HepG2 (cell line): ENCODE results near the gene SSBP4. TPM values are rescaled to one million over a fixed set of nuclear protein-coding genes. Genes with fewer than 3 reads are reported as not detected.

Experiments
- ASH2L ChIP-seq: fragments of 300-600, 200-600 bp; sonication (generic); IDR thresholded peaks from 2 replicates; pipeline ENCODE4 v1.7.0; 2017; ENCODE audit warnings: low read depth, mild to moderate bottlenecking, moderate library complexity, mixed read lengths, low read length; ENCODE audit not compliant: insufficient read length
- GABPB1 ChIP-seq: IDR thresholded peaks from 2 replicates; pipeline ENCODE4 v1.6.1; 2016; ENCODE audit warnings: mild to moderate bottlenecking, missing genetic modification reagents, moderate library complexity, missing compliant biosample characterization
- MED13 ChIP-seq: sonication (generic); formaldehyde crosslinking; IDR thresholded peaks from 2 replicates; pipeline ENCODE4 v1.5.0; 2020; ENCODE audit warnings: missing genetic modification reagents
- MIER3 ChIP-seq: IDR thresholded peaks from 2 replicates; pipeline ENCODE4 v1.6.1; 2016; ENCODE audit warnings: missing compliant biosample characterization, borderline replicate concordance
- NR2F1 ChIP-seq, 2 experiments: fragments of 450-650 bp in 1 of 2; formaldehyde crosslinking in 1 of 2; IDR thresholded peaks; 2 replicates each; pipeline versions ENCODE4 v1.5.0 to v1.6.1; 2016 to 2020; ENCODE audit warnings: mild to moderate bottlenecking in 1 of 2, missing compliant biosample characterization in 1 of 2, missing genetic modification reagents in 1 of 2, moderate library complexity in 1 of 2
- PPARG ChIP-seq: conservative IDR thresholded peaks from 2 replicates; pipeline ENCODE4 v1.6.1; 2016; ENCODE audit warnings: missing biosample characterization, missing genetic modification reagents
- RFXANK ChIP-seq: IDR thresholded peaks from 2 replicates; pipeline ENCODE4 v1.6.1; 2016
- SNAI1 ChIP-seq: sonication (generic); formaldehyde crosslinking; IDR thresholded peaks from 2 replicates; pipeline ENCODE4 v1.5.0; 2020; ENCODE audit warnings: mild to moderate bottlenecking, missing genetic modification reagents, borderline replicate concordance
- SRSF9 ChIP-seq: fragments of 200-400 bp; formaldehyde crosslinking; IDR thresholded peaks from 2 replicates; pipeline ENCODE4 v1.6.1; 2018; ENCODE audit warnings: borderline replicate concordance, mild to moderate bottlenecking, low read depth, low read length; ENCODE audit not compliant: insufficient read depth, poor library complexity, severe bottlenecking
- U2AF1 ChIP-seq: fragments of 200-400 bp; formaldehyde crosslinking; optimal IDR thresholded peaks from 2 replicates; pipeline ENCODE3; 2017; ENCODE audit warnings: mild to moderate bottlenecking, low read depth, low read length
- ZNF556 ChIP-seq: sonication (generic); formaldehyde crosslinking; IDR thresholded peaks from 2 replicates; pipeline ENCODE4 v1.4.0; 2020; ENCODE audit warnings: mild to moderate bottlenecking, missing genetic modification reagents, borderline replicate concordance
- ZNF589 ChIP-seq: sonication (generic); formaldehyde crosslinking; conservative IDR thresholded peaks from 2 replicates; pipeline ENCODE4 v1.8.0; 2022; ENCODE audit warnings: mild to moderate bottlenecking, moderate library complexity, missing genetic modification reagents
- ZNF660 ChIP-seq: sonication (generic); formaldehyde crosslinking; IDR thresholded peaks from 2 replicates; pipeline ENCODE4 v1.5.1; 2020; ENCODE audit warnings: mild to moderate bottlenecking, low read depth, missing genetic modification reagents, borderline replicate concordance
- ZNF781 ChIP-seq: sonication (generic); formaldehyde crosslinking; IDR thresholded peaks from 2 replicates; pipeline ENCODE4 v1.5.1; 2020; ENCODE audit warnings: borderline replicate concordance, mild to moderate bottlenecking, missing genetic modification reagents; ENCODE audit errors: not compliant biosample characterization
- ZSCAN12 ChIP-seq: sonication (generic); formaldehyde crosslinking; IDR thresholded peaks from 2 replicates; pipeline ENCODE4 v1.9.0; 2021; ENCODE audit warnings: mild to moderate bottlenecking, missing genetic modification reagents
- polyA plus RNA-seq, 8 experiments: library from polyadenylated mRNA; depleted of rRNA in 3 of 8; stranded (reverse) in 7 of 8; unstranded in 1 of 8; fragments of >200 nt; fragmentation: Illumina TruSeq in 4 of 8; extraction: Trizol in 4 of 8; gene quantifications; 2 replicates each; pipeline versions ENCODE4 v1.2.1 to v1.2.3, GENCODE V29; 2011 to 2016; ENCODE audit warnings: low read depth in 4 of 8, missing spikeins in 1 of 8, mixed read lengths in 1 of 8; ENCODE audit not compliant: insufficient read depth in 1 of 8
- total RNA-seq, 5 experiments: library from RNA; depleted of rRNA; stranded (reverse); fragments of >200 nt; fragmentation: Illumina TruSeq; extraction: Trizol; gene quantifications; 2 replicates each; pipeline ENCODE4 v1.2.3, GENCODE V29; 2016; ENCODE audit warnings: low read depth in 1 of 5
- TF ChIP-seq, protein P1 (sequence below): IDR thresholded peaks from 2 replicates; pipeline ENCODE4 v1.4.0; 2020; ENCODE audit warnings: mild to moderate bottlenecking, missing genetic modification reagents
- TF ChIP-seq, protein P2 (sequence below): sonication (generic); formaldehyde crosslinking; IDR thresholded peaks from 2 replicates; pipeline ENCODE4 v1.4.0; 2020; ENCODE audit warnings: missing genetic modification reagents, mild to moderate bottlenecking, borderline replicate concordance
- TF ChIP-seq, protein P3 (sequence below): sonication (generic); formaldehyde crosslinking; IDR thresholded peaks from 2 replicates; pipeline ENCODE4 v1.4.0; 2020; ENCODE audit warnings: missing genetic modification reagents, borderline replicate concordance

SSBP4 gene
- total and polyA plus RNA-seq, 2 of the 13 experiments (the other 11 are each of a cell fraction or from before 2014, with no cell fraction given), result 20.8 to 39.5 TPM

DNA sequence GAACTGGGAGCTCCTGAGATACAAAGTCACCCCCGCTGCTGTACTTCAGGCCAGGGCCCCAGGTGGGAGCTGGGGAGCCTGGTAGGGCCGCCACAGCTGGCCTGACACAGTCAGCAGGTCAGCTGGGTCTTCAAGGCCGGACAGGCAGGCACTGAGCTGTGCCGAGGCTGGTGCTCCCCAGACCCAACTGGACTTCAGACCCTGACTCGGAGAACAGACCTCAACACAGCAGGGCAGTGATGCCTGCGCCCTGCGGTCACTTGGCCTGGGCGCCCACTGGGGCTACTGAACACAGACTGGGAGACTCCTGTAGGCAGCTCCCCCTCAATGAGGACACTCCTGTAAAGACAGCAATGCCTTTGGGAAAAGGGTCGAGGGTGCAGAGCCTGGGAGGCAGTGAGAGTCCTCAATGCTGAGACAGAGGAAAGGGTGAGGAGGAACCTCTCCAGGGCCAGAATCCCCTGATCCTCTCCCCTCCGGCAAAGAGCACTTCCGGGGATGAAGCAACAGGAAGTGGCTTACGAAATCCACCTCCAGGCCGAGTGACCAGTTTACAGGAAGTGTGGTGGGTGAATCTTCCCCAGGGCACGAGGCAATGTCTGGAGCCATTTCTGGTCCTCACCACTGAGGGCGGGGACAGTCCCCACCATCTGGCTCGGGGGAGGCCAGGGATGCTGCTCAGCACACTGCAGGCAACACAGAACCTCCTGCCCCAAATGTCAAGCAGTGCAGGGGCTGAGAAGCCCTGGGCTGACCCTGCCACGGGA is 59.5 kb downstream of the SSBP4 start (continued):
- no peak for TF ChIP-seq ZNF781 (CRISPR knock-in tag)
- peak; percentile 76 for TF ChIP-seq ASH2L
- TF ChIP-seq PPARG (CRISPR knock-in tag), result peak; percentile 68
- peak; percentile 79; the same call in 1 of the 2 replicates for TF ChIP-seq ZNF556 (CRISPR knock-in tag)
- no peak for TF ChIP-seq ZSCAN12 (CRISPR knock-in tag)
- TF ChIP-seq GABPB1, result peak; percentile 95
- TF ChIP-seq MIER3 (CRISPR knock-in tag), result peak; percentile 93; the same call in 1 of the 2 replicates
- TF ChIP-seq, protein P1, sequence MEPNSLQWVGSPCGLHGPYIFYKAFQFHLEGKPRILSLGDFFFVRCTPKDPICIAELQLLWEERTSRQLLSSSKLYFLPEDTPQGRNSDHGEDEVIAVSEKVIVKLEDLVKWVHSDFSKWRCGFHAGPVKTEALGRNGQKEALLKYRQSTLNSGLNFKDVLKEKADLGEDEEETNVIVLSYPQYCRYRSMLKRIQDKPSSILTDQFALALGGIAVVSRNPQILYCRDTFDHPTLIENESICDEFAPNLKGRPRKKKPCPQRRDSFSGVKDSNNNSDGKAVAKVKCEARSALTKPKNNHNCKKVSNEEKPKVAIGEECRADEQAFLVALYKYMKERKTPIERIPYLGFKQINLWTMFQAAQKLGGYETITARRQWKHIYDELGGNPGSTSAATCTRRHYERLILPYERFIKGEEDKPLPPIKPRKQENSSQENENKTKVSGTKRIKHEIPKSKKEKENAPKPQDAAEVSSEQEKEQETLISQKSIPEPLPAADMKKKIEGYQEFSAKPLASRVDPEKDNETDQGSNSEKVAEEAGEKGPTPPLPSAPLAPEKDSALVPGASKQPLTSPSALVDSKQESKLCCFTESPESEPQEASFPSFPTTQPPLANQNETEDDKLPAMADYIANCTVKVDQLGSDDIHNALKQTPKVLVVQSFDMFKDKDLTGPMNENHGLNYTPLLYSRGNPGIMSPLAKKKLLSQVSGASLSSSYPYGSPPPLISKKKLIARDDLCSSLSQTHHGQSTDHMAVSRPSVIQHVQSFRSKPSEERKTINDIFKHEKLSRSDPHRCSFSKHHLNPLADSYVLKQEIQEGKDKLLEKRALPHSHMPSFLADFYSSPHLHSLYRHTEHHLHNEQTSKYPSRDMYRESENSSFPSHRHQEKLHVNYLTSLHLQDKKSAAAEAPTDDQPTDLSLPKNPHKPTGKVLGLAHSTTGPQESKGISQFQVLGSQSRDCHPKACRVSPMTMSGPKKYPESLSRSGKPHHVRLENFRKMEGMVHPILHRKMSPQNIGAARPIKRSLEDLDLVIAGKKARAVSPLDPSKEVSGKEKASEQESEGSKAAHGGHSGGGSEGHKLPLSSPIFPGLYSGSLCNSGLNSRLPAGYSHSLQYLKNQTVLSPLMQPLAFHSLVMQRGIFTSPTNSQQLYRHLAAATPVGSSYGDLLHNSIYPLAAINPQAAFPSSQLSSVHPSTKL, result peak; percentile 92
- no peak for TF ChIP-seq SNAI1 (CRISPR knock-in tag)
- no peak for TF ChIP-seq ZNF660
- TF ChIP-seq, protein P2, sequence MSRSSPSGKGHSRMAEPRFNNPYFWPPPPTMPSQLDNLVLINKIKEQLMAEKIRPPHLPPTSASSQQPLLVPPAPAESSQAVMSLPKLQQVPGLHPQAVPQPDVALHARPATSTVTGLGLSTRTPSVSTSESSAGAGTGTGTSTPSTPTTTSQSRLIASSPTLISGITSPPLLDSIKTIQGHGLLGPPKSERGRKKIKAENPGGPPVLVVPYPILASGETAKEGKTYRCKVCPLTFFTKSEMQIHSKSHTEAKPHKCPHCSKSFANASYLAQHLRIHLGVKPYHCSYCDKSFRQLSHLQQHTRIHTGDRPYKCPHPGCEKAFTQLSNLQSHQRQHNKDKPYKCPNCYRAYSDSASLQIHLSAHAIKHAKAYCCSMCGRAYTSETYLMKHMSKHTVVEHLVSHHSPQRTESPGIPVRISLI (CRISPR knock-in tag), result peak; percentile 20; the same call in 1 of the 2 replicates
- peak; percentile 85; the same call in 1 of the 2 replicates for TF ChIP-seq ZNF589 (CRISPR knock-in tag)
- TF ChIP-seq, protein P3, sequence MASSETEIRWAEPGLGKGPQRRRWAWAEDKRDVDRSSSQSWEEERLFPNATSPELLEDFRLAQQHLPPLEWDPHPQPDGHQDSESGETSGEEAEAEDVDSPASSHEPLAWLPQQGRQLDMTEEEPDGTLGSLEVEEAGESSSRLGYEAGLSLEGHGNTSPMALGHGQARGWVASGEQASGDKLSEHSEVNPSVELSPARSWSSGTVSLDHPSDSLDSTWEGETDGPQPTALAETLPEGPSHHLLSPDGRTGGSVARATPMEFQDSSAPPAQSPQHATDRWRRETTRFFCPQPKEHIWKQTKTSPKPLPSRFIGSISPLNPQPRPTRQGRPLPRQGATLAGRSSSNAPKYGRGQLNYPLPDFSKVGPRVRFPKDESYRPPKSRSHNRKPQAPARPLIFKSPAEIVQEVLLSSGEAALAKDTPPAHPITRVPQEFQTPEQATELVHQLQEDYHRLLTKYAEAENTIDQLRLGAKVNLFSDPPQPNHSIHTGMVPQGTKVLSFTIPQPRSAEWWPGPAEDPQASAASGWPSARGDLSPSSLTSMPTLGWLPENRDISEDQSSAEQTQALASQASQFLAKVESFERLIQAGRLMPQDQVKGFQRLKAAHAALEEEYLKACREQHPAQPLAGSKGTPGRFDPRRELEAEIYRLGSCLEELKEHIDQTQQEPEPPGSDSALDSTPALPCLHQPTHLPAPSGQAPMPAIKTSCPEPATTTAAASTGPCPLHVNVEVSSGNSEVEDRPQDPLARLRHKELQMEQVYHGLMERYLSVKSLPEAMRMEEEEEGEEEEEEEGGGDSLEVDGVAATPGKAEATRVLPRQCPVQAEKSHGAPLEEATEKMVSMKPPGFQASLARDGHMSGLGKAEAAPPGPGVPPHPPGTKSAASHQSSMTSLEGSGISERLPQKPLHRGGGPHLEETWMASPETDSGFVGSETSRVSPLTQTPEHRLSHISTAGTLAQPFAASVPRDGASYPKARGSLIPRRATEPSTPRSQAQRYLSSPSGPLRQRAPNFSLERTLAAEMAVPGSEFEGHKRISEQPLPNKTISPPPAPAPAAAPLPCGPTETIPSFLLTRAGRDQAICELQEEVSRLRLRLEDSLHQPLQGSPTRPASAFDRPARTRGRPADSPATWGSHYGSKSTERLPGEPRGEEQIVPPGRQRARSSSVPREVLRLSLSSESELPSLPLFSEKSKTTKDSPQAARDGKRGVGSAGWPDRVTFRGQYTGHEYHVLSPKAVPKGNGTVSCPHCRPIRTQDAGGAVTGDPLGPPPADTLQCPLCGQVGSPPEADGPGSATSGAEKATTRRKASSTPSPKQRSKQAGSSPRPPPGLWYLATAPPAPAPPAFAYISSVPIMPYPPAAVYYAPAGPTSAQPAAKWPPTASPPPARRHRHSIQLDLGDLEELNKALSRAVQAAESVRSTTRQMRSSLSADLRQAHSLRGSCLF (CRISPR knock-in tag), result no peak
- no peak for TF ChIP-seq U2AF1
- TF ChIP-seq SRSF9, result no peak
- peak in 1 of 2 experiments; percentile 7; a peak in 1 of 4 replicates for TF ChIP-seq NR2F1 (CRISPR knock-in tag; IDR thresholded peaks at IDR 0.05)
- no peak for TF ChIP-seq MED13 (CRISPR knock-in tag)
- TF ChIP-seq RFXANK (CRISPR knock-in tag), result no peak
